ENCODE measurements around the gene TMEM270. TPM values are rescaled to one million over a fixed set of nuclear protein-coding genes. Genes with fewer than 3 reads are reported as not detected.

The TMEM270 gene
- total RNA-seq, 2 donors from 2014 or later = not detected

DNA sequence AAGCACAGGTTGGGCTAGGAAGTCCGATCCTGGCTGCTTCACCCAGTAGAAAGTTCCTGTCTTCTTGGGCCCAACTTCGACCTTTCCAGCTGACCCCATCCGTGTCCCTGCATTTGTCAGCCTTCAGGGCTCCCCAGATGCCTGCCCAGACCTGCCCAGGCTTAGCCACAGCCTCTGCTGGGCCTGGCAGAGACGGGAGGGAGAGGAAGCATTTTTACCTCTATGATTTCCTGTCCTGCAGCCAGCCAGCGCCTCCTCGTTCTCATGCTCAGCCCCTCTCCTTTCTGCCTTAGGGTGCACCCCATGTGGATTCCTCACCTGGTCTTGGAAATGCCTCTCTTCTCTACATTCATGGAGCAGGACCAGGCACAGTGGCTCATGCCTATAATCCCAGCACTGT, 22.3 kb upstream of the TMEM270 start:
- TF ChIP-seq CTCF (conservative IDR thresholded peaks at IDR 0.05) = no peak
- DNase-seq = no peak
- Mint-ChIP-seq H3K9me3 (peaks cover 17% of the 10 kb centered on the region), H3K4me1 (peaks cover 1% of the 10 kb centered on the region), H3K4me3 (no peak overlapping the region), H3K36me3 (ENCODE audit: low read depth) (peaks cover 9% of the 10 kb centered on the region), H3K27me3 (ENCODE audit: insufficient read depth) (no peaks in the 10 kb centered on the region), H3K27ac (no peak overlapping the region)
- 93% methylated on average over 5 to 6 of the region's 6 CpGs for WGBS, 2 experiments (ENCODE audit: insufficient coverage in 1 of 2, insufficient read length in 1 of 2)
- Histone ChIP-seq H3K36me3 (ENCODE audit: control insufficient read depth, insufficient read depth, low read length) (no peaks in the 10 kb centered on the region), H3K4me1 (ENCODE audit: control insufficient read depth, insufficient read depth, low read length) (no peaks in the 10 kb centered on the region), H3K4me3 (ENCODE audit: low read length) (no peak overlapping the region), H3K27me3 (ENCODE audit: control insufficient read depth, insufficient read depth, low read length, poor library complexity, severe bottlenecking) (no peaks in the 10 kb centered on the region), H3K9me3 (ENCODE audit: control insufficient read depth, low read length) (no peaks in the 10 kb centered on the region), H3K27ac (ENCODE audit: low read depth, low read length) (no peak overlapping the region), H3K9ac (ENCODE audit: extremely low read depth, low read length, poor library complexity, severe bottlenecking) (no peak overlapping the region)

- Mint-ChIP-seq H3K9me3 (peaks cover 11% of the 10 kb centered on the region), H3K4me1 (peaks cover 7% of the 10 kb centered on the region), H3K27ac (no peak overlapping the region), H3K36me3 (ENCODE audit: low read depth) (peaks cover 8% of the 10 kb centered on the region), H3K4me3 (no peak overlapping the region), H3K27me3 (ENCODE audit: insufficient read depth) (no peaks in the 10 kb centered on the region)
- Histone ChIP-seq H3K4me1 (ENCODE audit: control insufficient read depth, insufficient read depth, low read length) (no peaks in the 10 kb centered on the region), H3K36me3 (ENCODE audit: control insufficient read depth, insufficient read depth, low read length) (no peaks in the 10 kb centered on the region), H3K9ac (ENCODE audit: extremely low read depth, low read length, poor library complexity, severe bottlenecking) (no peak overlapping the region), H3K27ac (ENCODE audit: low read depth, low read length) (no peak overlapping the region), H3K9me3 (ENCODE audit: control insufficient read depth, low read length) (no peaks in the 10 kb centered on the region), H3K4me3 (ENCODE audit: low read length) (no peak overlapping the region), H3K27me3 (ENCODE audit: control insufficient read depth, insufficient read depth, low read length, poor library complexity, severe bottlenecking) (no peaks in the 10 kb centered on the region)
- TF ChIP-seq CTCF (conservative IDR thresholded peaks at IDR 0.05) = no peak
- 88 to 95% methylated on average over 4 to 7 of the region's 7 CpGs for WGBS, 2 experiments (ENCODE audit: insufficient coverage in 1 of 2, insufficient read length in 1 of 2)
- no peak for DNase-seq
These were observed 21.7 kb upstream of the TMEM270 start for GRCh38 chr7:73839290-73839689.

GRCh38 chr7:73839743-73840714, 20.9 kb upstream of the TMEM270 start:
- Mint-ChIP-seq H3K27ac (no peak overlapping the region), H3K4me3 (no peak overlapping the region), H3K9me3 (peaks cover 4% of the 10 kb centered on the region), H3K27me3 (ENCODE audit: insufficient read depth) (no peaks in the 10 kb centered on the region), H3K36me3 (ENCODE audit: low read depth) (peaks cover 5% of the 10 kb centered on the region), H3K4me1 (peaks cover 10% of the 10 kb centered on the region)
- H3K9me3 ChIP-seq (ENCODE audit: control insufficient read depth, low read length) = no peaks in the 10 kb centered on the region
- H3K4me1 ChIP-seq (ENCODE audit: control insufficient read depth, insufficient read depth, low read length) = no peaks in the 10 kb centered on the region
- H3K9ac ChIP-seq (ENCODE audit: extremely low read depth, low read length, poor library complexity, severe bottlenecking) = no peak overlapping the region
- peak; percentile 73 for DNase-seq
- WGBS, 2 experiments (ENCODE audit: insufficient coverage in 1 of 2, insufficient read length in 1 of 2) = 93 to 94% methylated on average over 7 to 22 of the region's 22 CpGs
- TF ChIP-seq CTCF (conservative IDR thresholded peaks at IDR 0.05) = peak; percentile 74
- no peaks in the 10 kb centered on the region for H3K36me3 ChIP-seq (ENCODE audit: control insufficient read depth, insufficient read depth, low read length)
- H3K27ac ChIP-seq (ENCODE audit: low read depth, low read length) = no peak overlapping the region
- H3K27me3 ChIP-seq (ENCODE audit: control insufficient read depth, insufficient read depth, low read length, poor library complexity, severe bottlenecking) = no peaks in the 10 kb centered on the region
- H3K4me3 ChIP-seq (ENCODE audit: low read length) = no peak overlapping the region

Data from endodermal cell (in vitro differentiated cells).